GM18526 (cell line): ENCODE results near the gene ACER2.

Experiments used
- POLR2A ChIP-seq: IDR thresholded peaks from 3 replicates; pipeline ENCODE4 v1.6.1; 2011; ENCODE audit not compliant: insufficient read length; ENCODE audit errors: extremely low read depth

Gene ACER2

DNA sequence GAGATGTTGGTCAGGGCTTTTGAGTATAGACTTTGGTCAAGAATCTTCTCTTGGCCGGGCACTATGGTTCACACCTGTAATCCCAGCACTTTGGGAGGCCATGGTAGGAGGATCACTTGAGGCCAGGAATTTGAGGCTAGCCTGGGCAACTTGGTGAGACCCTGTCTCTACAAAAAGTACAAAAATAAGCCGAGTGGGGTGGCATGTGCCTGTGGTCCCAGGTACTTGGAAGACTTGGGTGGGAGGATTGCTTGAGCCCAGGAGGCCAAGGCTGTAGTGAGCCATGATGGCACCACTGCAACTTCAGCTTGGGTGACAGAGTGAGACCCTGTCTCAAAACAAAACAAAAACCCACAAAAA is 57.5 kb downstream of the ACER2 start:
- TF ChIP-seq POLR2A = no peak

DNA sequence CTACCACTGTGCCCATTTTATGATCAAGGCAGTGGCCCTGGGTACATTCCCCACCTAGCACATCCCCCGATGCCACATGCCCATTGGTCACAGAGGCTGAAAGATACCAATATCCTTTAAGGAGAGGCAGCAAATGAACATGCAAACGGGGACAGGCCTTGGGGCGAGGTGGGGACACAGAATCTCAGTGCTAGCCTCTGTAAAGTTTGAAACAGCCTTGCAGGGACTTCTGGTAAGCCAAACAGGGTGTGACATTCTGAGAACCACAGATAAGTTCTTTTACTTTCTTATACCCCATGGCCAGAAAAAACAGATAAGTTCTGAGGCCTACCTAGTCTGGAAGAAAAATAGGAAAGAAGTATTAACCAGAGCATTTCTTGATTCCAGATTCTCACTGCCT is 60.5 kb downstream of the ACER2 start:
- no peak for TF ChIP-seq POLR2A

DNA sequence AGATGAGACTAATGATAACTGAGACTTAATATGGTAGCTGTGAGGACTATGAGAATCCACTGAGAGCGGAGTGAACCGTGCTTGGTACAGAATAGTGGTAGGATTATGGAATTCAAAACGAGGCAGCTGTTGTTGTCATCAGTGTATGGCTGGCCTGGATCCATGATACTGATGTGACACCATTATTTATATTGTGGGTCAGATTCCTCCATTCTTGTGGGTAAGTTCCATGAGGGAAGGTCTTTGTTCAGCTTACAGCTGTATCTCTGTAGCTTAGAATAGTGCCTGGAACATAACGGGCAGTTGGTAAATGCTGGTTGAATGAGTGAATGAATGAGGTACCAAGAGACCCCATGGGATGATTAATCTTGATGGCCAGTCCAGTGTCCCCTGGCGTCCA is 61.8 kb downstream of the ACER2 start:
- no peak for TF ChIP-seq POLR2A

DNA sequence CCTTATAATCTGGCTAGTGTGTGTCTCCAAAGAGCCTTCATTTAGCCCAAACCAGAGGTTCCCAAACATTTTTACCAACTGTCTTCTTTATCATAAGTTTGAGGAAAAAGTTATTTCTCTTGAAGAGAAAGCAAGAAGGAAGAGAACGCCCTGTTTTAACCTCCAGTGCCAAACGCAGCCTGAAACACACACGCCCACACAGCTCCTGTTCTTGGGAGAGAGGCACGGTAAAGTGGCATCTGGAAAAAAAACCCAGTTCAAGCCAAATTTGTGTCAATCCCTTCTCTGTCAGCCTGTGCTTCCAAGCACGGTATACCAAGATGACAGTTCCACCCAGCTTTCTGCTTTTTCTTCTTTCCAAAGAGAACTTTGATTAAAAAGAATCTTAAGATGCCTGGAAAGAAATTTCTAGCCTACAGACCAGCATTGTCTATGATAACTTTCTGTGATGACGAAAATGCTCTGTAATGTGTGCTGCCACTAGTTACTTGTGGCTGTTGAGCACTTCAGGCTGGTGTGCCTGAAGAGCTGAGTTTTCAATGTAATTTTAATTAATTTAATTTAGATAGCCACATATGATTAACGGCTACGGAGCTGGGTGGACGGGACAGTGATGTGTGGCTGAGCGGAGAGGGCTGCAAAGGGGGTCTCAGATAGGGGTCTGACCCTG is 62.3 kb downstream of the ACER2 start:
- no peak for TF ChIP-seq POLR2A

DNA sequence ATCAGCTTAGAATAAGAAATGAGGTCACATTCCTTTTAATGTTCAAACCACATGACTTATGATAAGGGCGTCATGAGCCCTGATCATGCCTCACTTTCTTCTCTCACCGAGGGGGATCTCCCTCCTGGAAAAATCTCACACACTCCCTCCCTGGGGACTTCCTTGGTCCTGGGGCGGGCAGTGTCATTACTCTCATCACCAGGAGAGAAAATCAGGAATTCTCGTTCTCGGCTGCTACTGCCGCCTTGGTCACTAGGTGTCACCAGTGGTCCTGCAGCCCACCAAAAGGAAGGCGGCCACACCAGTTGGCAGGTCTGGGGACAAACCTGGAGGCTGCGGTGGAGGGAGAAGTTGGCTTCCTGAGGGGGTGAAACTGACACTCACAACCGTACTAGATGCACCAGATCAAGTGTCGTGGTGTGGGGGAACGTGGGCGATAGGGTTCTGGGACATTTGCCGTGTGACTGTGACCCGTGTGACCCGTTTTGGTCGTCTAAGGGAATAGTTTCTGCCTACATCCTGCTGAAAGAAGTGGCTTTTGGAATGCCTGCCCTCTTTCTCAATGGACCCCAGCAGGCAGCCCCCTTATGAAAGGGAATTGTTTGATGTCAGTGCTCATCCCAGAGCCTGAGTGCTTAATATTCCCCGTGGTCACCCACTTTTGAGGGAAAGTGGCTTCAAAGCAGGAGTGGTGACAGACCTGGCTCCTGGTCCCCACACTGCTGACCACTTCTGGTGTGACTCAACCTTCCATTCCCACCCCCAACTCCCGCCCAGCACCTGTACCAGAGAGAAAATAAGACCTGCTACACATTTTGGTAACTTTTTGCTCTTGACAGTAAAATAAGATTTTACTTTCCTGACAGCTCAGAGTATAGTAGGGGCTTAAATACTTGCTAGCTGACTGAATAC is 63.2 kb downstream of the ACER2 start:
- TF ChIP-seq POLR2A = no peak

DNA sequence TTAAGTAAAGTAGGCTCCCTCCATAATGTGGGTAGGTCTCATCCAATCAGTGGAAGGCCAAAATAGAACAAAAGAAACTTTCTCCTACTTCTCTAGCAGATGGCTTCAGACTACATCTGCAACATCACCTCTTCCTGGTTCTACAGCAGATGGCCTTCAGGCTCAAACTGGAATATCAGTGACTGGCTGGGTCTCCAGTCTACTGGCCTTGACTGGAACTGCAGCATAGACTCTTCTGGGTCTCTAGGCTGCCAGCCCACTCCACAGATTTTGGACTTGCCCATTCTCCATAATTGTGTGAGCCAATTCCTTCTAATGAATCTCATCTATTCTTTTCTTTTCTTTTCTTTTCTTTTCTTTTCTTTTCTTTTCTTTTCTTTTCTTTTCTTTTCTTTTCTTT is 64.8 kb downstream of the ACER2 start:
- TF ChIP-seq POLR2A = no peak

DNA sequence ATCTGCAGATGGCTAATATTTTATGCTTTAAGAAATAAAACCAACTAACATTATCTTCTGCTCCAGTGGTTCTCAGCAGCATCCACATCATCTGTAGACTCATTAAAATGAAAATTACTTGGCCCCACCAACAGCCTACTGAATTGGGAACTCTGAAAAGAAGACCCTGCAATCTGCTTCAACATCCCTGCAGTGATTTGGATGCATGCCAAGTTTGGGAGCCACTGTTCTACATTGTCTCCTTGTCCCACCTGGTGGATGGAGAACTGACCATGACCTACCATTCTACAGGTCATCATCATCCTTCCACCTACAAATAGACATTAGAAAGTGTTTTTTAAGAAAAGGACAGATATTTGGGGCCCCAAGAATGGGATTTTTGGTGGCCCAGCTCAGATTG is 71.1 kb downstream of the ACER2 start:
- no peak for TF ChIP-seq POLR2A

DNA sequence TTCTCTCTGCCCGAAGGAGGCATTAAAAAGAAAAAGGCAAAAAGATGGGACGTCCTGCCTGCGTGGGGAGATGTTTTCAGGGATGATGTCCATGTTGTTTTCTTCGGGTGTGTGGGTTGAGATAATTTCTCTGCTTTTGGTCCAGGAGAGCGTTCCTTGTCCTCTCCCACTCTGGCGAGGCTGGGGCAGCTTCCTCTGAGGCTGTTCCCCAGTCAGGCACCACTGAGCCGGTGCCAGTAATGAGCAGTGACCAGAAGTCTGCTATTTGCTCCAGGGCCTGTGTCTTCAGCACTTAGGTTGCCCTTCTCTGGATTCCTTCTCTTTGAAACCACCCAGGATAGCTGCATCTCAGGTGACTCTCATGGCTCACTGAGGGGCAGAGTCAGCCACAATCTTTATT is 71.5 kb downstream of the ACER2 start:
- TF ChIP-seq POLR2A = no peak

DNA sequence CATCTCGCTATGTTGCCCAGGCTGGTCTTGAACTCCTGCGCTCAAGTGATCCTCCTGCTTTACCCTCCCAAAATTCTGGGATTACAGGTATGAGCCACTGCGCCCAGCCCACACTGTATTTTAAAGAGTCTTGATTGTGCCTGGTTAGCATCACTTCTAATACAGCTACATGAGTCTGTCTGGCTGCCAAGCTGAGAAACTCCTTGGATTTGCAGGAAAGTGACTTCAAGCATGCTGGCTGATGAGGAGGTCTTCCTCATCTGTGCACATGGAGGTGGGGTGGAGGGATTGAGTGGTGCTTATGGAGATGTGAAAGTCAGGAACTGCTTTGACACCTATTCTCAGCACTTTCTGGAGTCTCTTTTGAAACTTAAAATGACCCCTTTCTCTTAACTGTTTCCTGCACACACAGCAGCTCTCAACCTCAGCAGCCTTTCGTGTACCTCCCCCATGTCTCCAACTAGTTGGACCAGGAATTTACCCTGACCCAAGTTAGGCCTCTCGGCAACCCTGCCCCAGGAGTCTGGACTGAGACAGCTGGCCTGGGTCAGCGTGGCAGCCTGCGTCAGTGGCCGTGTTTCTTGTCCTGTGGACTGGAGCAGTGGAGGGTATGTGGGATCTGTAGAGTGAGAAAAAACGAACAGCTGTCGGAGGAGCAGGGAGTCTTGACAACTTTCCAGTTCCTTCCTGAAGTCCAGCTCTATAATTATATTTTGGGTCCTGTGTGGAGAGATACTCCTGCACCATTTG is 72.5 kb downstream of the ACER2 start:
- no peak for TF ChIP-seq POLR2A

DNA sequence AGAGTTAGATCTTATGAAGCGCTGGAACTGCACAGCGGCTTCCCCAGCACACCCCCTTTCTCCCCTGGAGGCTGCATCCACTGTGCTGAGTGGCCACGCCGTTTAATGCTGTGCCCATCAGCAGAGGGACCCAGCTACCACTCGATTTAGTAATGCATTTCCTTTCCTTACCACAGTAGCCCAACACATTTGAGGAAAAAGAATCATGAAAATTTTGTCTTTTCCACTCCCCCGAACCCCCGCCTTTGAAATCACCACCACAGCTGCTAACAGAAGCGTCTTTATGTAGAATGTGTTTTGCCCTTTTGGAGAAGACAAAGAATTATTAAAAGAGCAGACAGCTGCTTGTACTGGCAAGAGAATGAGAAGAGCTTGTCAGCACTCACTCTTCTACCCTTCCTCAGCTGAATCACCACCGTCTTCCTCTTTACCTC is 73.2 kb downstream of the ACER2 start:
- no peak for TF ChIP-seq POLR2A

DNA sequence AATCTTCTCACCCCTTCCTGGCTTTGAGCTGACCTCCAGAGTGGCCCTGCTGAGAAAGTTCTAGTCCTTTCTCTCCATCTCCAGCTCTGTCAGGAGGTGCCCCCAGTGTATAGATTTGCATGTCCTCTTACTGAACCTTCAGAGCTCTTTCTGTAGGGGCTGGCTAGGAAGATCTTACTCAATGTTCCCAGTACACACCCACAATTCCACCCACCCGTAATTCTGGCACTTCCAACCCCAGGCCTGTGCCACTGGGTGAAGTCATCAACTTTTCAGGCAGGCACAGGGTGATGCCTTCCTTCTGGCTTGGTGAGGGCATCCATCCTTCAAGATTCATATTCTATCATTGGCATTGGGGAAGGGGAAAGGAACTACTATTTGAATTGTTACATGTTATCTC is 75.9 kb downstream of the ACER2 start:
- TF ChIP-seq POLR2A = no peak

DNA sequence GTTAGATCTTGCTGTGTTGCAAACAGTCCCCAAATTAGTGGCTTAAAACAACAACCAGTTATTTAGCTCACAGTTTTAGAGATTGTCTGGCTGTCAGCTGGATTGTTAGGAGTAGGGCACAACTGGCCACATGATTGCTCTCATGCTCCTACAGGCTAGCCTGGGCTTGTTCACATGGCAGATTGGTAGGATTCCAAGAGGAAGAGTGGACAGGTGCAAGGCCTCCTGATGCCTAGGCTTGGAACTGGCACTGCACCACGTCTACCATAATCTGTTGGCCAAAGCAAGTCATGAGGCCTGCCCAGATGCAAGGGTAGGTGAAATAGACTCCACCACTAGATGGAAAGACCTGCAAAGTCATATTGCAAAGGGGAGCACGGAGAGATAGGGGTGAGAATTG is 76.4 kb downstream of the ACER2 start:
- no peak for TF ChIP-seq POLR2A

DNA sequence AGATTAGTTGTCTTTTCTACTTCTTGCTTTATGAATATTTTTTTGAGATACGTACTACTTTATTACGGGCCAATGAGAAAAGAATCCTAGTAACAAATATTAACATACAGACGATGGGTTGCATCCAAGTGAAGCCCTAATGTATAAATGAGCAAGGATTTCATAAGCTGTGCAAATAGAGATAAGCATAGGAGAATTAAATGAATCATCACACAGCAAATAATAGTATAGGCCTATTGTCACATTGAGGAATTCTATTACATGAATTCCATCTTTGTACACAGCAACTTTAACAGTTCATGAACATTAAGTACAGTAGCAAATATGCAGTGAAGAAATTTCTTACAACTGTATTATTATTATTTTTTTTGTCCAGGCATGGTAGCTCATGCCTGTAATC is 78.0 kb downstream of the ACER2 start:
- TF ChIP-seq POLR2A = no peak

DNA sequence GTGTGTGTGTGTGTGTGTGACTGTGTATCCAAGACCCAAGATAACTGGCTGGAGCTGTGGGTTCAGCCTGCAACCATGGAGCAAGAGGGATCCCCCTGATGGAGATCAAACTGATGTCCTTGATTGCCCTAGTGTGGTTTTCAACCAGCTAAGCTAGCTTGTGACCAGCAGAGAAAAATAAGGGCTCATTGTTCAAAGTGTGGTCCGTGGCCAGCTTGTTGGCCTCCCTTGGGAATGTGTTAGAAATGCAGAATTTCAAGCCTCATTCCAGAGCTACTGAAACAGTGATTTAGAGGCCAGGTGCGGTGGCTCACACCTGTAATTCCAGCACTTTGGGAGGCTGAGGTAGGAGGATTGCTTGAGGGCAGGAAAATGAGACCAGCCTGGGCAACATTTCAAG is 79.9 kb downstream of the ACER2 start:
- TF ChIP-seq POLR2A = no peak

DNA sequence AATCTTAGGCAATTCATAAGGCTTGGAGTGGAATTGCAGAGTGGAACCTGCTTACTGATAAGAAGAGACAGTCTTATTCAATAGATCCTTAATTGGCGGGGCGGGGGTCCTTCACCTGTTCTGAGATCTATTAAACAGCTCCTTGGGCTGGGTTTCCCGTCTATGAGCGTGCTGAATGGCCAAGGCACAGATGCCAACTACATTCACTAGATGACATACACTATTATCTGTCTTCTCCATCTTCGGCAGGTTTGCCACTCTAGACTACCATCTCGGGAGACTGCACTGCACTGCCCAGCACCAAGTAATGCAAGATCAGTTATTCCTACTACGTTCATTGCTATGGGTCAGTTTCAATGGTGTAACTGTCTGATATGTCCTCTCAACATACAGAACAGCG is 81.5 kb downstream of the ACER2 start:
- no peak for TF ChIP-seq POLR2A

DNA sequence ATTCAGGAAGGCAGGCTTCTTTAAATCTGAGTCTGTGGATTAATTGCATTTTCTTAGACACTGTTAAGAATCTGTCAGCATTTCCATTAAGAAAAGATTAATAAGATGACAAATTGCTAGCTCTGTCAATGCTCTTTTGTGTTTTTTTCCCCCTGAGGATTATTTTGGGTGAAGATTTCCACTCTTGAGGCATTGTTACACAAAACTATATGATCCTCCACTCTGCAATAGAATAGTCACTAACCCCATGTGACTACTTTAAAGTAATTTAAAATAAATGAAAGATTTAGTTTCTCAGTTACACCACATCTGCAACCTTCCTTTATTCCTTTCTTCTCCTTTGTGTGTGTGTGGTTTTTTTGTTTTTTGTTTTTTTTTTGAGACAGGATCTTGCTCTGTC is 82.0 kb downstream of the ACER2 start:
- no peak for TF ChIP-seq POLR2A
